ENCODE results near the gene CKAP5. TPM values are rescaled to one million over a fixed set of nuclear protein-coding genes. Genes with fewer than 3 reads are reported as not detected.

Gene CKAP5
- total RNA-seq, 1 experiment from 2014 or later = 166 TPM

GRCh38 chr11:46721286-46721685, 124.8 kb downstream of the CKAP5 start:
- ChIA-PET RAD21 (ENCODE audit: low non-redundant PET in 1 of 2, low total read pairs in 2 of 2, uncharacterized antibody in 2 of 2, unreplicated experiment in 2 of 2) (no interaction called here), CTCF (no interaction called here), POLR2A (no interaction called here)
- no peaks in the 10 kb centered on the region for H3K36me3 ChIP-seq (ENCODE audit: control insufficient read depth in 1 of 2, insufficient read depth in 2 of 2, low read length in 2 of 2)
- BruUV-seq (replicated peaks) = no TSS peak
- H4K20me1 ChIP-seq (ENCODE audit: insufficient read depth) = no peaks in the 10 kb centered on the region
- H3K4me2 ChIP-seq (ENCODE audit: low read length) = no peak overlapping the region
- no peak overlapping the region for H3K4me3 ChIP-seq (replicated peaks in 1 of 2; ENCODE audit: low read depth in 1 of 2, low read length in 2 of 2)
- no peaks in the 10 kb centered on the region for H3K9me3 ChIP-seq (ENCODE audit: control insufficient read depth in 1 of 2, insufficient read depth in 1 of 2, low read depth in 1 of 2, low read length in 2 of 2)
- TF ChIP-seq MAX (IDR thresholded peaks at IDR 0.05) = no peak
- no peak for TF ChIP-seq POLR2A (IDR thresholded peaks at IDR 0.05; ENCODE audit: borderline replicate concordance, extremely low read depth, insufficient read depth, insufficient read length)
- no peak for TF ChIP-seq YY1 (IDR thresholded peaks at IDR 0.05; ENCODE audit: extremely low read depth, insufficient replicate concordance, low read depth, low read length)
- no peak for TF ChIP-seq CBX3 (IDR thresholded peaks at IDR 0.05; ENCODE audit: low read depth)
- TF ChIP-seq ZNF274 (IDR thresholded peaks at IDR 0.05; ENCODE audit: low read depth, low read length) = no peak
- no peak for TF ChIP-seq CTCF (IDR thresholded peaks at IDR 0.05 in 2 of 3, conservative IDR thresholded peaks at IDR 0.05 in 1 of 3; ENCODE audit: borderline replicate concordance in 1 of 3, insufficient read depth in 1 of 3, low read depth in 2 of 3, low read length in 2 of 3)
- no peak for TF ChIP-seq CEBPB (IDR thresholded peaks at IDR 0.05; ENCODE audit: low read depth)
- TF ChIP-seq ZFX (IDR thresholded peaks at IDR 0.05) = no peak
- TF ChIP-seq POLR2AphosphoS5 (IDR thresholded peaks at IDR 0.05; ENCODE audit: low read depth, low read length) = no peak
- TF ChIP-seq EZH2phosphoT487 (IDR thresholded peaks at IDR 0.05; ENCODE audit: borderline replicate concordance) = no peak
- no peak for TF ChIP-seq REST (IDR thresholded peaks at IDR 0.05; ENCODE audit: low read depth)
- TF ChIP-seq ELF1 (IDR thresholded peaks at IDR 0.05; ENCODE audit: borderline replicate concordance, low read depth) = no peak
- TF ChIP-seq SRF (IDR thresholded peaks at IDR 0.05; ENCODE audit: low read depth) = no peak
- TF ChIP-seq EGR1 (IDR thresholded peaks at IDR 0.05; ENCODE audit: low read depth) = no peak
- TF ChIP-seq ZBTB33 (IDR thresholded peaks at IDR 0.05; ENCODE audit: extremely low read depth, insufficient replicate concordance, low read length) = no peak
- intact Hi-C loops (cut with micrococcal nuclease) = no loop called here
- ATAC-seq (no peak), DNase-seq (ENCODE audit: low read depth, low spot score) (no peak)
- H3K79me2 ChIP-seq (ENCODE audit: insufficient read depth, low read length) = no peaks in the 10 kb centered on the region
- H3K4me1 ChIP-seq (ENCODE audit: control insufficient read depth in 1 of 2, insufficient read depth in 2 of 2, low read length in 2 of 2) = peaks cover 5 to 10% of the 10 kb centered on the region in 2 experiments; a peak in 3 of 4 replicates
- H3K9me2 ChIP-seq (ENCODE audit: insufficient read depth) = no peaks in the 10 kb centered on the region
- no peaks in the 10 kb centered on the region for H3K27me3 ChIP-seq (ENCODE audit: insufficient read depth, low read length)
- H2AFZ ChIP-seq (ENCODE audit: low read depth, low read length, poor library complexity, severe bottlenecking) = no peak overlapping the region
- H3K9ac ChIP-seq (ENCODE audit: low read length) = no peak overlapping the region
- no peak overlapping the region for H3K27ac ChIP-seq (ENCODE audit: low read depth, low read length)
